Epithelial cell of alveolus of lung (primary cell): ENCODE results near the gene APOC1. TPM values are rescaled to one million over a fixed set of nuclear protein-coding genes. Genes with fewer than 3 reads are reported as not detected.

Experiments
- total RNA-seq: library from RNA; depleted of rRNA; stranded (reverse); fragments of >200 nt; gene quantifications from 2 replicates; pipeline ENCODE4 v1.2.1, GENCODE V29; 2015

APOC1 gene
- 10.3 and 57.2 TPM in 2 replicates for total RNA-seq

DNA sequence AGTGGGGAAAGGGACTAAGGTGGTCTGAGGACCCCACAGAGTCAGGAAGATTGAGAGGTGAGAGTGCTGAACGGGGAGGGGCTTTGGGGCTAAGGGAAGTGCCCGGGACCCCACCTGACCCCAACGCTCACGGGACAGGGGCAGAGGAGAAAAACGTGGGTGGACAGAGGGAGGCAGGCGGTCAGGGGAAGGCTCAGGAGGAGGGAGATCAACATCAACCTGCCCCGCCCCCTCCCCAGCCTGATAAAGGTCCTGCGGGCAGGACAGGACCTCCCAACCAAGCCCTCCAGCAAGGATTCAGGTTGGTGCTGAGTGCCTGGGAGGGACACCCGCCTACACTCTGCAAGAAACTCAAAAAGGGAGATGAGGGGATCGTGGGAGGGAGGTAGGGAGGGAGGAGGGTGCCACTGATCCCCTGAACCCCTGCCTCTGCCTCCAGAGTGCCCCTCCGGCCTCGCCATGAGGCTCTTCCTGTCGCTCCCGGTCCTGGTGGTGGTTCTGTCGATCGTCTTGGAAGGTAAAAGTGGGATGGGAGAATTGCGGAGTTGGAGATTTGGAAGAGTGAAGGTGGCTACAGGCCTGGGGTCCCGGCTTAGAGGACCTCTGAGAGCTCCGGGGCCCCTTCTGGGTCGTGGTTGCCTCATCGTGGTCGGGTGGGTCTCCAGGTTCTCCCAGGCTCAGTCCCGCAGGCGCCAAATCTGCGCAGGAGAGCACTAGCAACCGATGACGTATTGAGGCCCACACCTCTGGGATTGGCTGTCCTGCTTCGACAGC is at the start of gene APOC1:
Gene APOC1 (plus strand): TSS at position 176 of the 774 bp plus-strand sequence. CDS start 284 bp downstream, at position 460.

DNA sequence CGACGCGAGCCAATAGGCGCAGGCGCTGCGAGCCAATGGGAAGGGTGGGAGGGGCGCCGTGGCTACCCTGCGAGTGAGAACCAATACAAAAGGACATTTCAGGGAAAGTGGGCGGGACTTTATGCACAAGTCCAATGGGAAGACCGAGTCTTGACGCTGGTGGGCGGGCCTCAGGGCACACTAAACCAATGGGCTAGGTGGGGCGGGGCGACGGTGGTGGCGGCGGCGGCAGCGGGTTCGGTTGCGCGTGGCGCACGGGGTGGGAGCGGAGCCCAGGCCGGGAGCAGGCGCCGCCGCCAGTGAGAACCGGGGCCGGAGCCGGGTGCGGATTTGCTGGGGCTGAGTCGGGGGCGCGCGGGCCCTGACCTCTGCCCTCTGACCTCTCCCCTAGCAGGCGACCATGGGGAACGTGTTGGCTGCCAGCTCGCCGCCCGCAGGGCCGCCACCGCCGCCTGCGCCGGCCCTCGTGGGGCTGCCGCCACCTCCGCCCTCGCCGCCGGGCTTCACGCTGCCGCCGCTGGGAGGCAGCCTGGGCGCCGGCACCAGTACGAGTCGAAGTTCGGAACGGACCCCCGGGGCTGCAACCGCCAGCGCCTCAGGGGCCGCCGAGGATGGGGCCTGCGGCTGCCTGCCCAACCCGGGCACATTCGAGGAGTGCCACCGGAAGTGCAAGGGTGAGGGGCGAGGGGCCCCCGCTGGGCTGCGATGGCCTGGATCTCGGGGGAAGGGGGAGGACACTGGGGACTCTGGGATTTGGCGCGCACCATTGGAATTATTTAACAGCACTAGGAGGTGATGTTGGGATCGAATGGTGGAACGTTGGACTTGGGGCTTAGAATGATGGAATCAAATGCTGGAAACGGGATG is 23.2 kb upstream of the APOC1 start, which contains the start of gene TOMM40:
Gene TOMM40 (plus strand): TSS at position 239 of the 867 bp plus-strand sequence. CDS start 162 bp downstream, at position 401.

DNA sequence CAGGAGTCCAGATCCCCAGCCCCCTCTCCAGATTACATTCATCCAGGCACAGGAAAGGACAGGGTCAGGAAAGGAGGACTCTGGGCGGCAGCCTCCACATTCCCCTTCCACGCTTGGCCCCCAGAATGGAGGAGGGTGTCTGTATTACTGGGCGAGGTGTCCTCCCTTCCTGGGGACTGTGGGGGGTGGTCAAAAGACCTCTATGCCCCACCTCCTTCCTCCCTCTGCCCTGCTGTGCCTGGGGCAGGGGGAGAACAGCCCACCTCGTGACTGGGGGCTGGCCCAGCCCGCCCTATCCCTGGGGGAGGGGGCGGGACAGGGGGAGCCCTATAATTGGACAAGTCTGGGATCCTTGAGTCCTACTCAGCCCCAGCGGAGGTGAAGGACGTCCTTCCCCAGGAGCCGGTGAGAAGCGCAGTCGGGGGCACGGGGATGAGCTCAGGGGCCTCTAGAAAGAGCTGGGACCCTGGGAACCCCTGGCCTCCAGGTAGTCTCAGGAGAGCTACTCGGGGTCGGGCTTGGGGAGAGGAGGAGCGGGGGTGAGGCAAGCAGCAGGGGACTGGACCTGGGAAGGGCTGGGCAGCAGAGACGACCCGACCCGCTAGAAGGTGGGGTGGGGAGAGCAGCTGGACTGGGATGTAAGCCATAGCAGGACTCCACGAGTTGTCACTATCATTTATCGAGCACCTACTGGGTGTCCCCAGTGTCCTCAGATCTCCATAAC is 8.8 kb upstream of the APOC1 start, which contains the start of gene APOE:
Gene APOE (plus strand): TSS at position 360 of the 724 bp plus-strand sequence. CDS start 829 bp downstream, outside the sequence.

DNA sequence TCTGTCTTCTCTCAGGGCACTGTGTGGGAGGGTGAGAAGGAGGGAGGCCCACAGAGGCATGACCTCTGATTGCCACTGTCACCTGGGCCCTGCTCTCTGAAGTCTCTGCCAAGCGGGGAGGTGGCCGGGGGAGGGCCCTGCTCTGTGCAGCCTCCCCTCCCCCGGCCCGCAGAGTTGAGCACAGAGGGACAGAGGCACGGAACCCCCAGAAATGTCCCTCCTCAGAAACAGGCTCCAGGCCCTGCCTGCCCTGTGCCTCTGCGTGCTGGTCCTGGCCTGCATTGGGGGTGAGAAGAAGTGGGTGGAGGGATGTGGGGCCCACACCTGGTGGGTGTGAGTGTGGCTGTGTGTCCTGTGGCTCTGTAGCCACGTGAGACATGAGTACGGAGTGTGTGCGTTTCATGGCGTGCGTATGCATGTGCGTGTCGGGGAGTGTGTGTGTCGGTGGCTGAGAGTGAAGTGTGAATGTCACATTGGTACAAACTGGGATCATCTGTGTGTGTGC is 27.7 kb downstream of the APOC1 start, which contains the start of gene APOC4:
Gene APOC4 (plus strand): TSS at position 171 of the 505 bp plus-strand sequence. CDS start 41 bp downstream, at position 212.

DNA sequence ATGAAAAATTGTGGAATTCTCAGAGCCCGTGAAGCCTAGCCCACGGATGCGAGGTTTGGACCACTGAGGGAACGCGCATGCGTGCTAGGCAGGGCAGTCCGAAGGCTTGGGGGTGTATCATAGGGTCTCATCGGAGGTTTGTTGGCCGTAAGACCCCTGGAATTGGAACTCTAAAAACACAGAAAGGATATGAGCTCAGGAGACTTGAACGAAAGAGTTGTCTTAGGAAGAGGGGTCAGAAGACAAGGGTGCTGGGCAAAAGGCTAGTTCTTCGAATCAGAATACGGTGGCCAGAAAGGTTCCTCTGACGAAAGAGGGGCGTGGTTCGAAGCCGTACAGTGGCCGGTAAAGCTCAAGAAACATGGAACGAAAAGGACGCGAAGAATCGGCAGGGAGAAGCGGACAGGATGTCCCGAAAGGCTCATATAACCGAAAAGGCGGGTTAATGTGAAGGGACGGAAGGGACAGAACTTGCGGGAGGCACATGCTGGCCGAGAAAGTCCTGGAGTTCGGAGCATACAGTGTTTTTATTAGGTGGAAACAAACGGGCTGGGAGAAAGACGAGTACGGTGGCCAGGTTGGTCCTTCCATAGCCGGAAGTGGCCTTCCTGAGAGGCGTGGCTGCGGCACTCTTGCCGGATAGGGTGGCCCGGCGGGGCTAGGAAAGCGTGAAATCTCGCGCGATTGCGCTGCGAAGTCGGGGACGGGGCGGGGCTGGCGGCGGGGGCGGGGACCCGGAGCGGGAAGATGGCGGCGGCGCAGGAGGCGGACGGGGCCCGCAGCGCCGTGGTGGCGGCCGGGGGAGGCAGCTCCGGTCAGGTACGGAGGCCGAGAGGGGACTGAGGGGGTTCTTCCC is 40.5 kb downstream of the APOC1 start, which contains the start of gene CLPTM1:
Gene CLPTM1 (plus strand): TSS at position 732 of the 856 bp plus-strand sequence. CDS start 16 bp downstream, at position 748.

Other genes with a start within 250 kb of the APOC1 start
- gene CEACAM19, start 243.1 kb upstream of the APOC1 start, total RNA-seq: 0.24 and 1.0 TPM in 2 replicates
- gene CEACAM16, start 215.5 kb upstream of the APOC1 start, total RNA-seq: not detected in 2 replicates
- 33.4 and 58.0 TPM in 2 replicates for gene BCL3, start 165.9 kb upstream of the APOC1 start, total RNA-seq
- 3.0 TPM in 1 of 2 replicates, not detected in the other for gene CBLC, start 136.7 kb upstream of the APOC1 start, total RNA-seq
- 31.2 and 70.5 TPM in 2 replicates for gene BCAM, start 105.5 kb upstream of the APOC1 start, total RNA-seq
- 164 and 177 TPM in 2 replicates for gene NECTIN2, start 68.3 kb upstream of the APOC1 start, total RNA-seq
- 43.9 and 67.0 TPM in 2 replicates for gene TOMM40, start 23.4 kb upstream of the APOC1 start, total RNA-seq
- 12.5 and 510 TPM in 2 replicates for gene APOE, start 8.8 kb upstream of the APOC1 start, total RNA-seq
- not detected in 2 replicates for gene APOC4, start 27.6 kb downstream of the APOC1 start, total RNA-seq
- not detected in 2 replicates for gene APOC2, start 31.4 kb downstream of the APOC1 start, total RNA-seq
- 48.2 and 88.1 TPM in 2 replicates for gene CLPTM1, start 40.8 kb downstream of the APOC1 start, total RNA-seq
- gene RELB, start 86.9 kb downstream of the APOC1 start, total RNA-seq: 4.2 and 34.4 TPM in 2 replicates
- 11.9 and 74.0 TPM in 2 replicates for gene CLASRP, start 124.4 kb downstream of the APOC1 start, total RNA-seq
- gene ZNF296, start 161.9 kb downstream of the APOC1 start, total RNA-seq: 0.26 and 1.5 TPM in 2 replicates
- gene GEMIN7, start 164.7 kb downstream of the APOC1 start, total RNA-seq: 34.7 and 48.5 TPM in 2 replicates
- 16.2 and 32.3 TPM in 2 replicates for gene PPP1R37, start 178.6 kb downstream of the APOC1 start, total RNA-seq
- under 0.01 and 0.16 TPM in 2 replicates for gene NKPD1, start 246.4 kb downstream of the APOC1 start, total RNA-seq